ENCODE data around the gene ATP5F1D.

Gene ATP5F1D

GRCh38 chr19:1283917-1284292 is 42.4 kb downstream of the ATP5F1D start:
- no peak for DNase-seq

GRCh38 chr19:1284293-1284978 is 42.9 kb downstream of the ATP5F1D start:
- DNase-seq, result no peak

- no peak for DNase-seq
Observed at GRCh38 chr19:1284979-1285736, 43.6 kb downstream of the ATP5F1D start.

DNA sequence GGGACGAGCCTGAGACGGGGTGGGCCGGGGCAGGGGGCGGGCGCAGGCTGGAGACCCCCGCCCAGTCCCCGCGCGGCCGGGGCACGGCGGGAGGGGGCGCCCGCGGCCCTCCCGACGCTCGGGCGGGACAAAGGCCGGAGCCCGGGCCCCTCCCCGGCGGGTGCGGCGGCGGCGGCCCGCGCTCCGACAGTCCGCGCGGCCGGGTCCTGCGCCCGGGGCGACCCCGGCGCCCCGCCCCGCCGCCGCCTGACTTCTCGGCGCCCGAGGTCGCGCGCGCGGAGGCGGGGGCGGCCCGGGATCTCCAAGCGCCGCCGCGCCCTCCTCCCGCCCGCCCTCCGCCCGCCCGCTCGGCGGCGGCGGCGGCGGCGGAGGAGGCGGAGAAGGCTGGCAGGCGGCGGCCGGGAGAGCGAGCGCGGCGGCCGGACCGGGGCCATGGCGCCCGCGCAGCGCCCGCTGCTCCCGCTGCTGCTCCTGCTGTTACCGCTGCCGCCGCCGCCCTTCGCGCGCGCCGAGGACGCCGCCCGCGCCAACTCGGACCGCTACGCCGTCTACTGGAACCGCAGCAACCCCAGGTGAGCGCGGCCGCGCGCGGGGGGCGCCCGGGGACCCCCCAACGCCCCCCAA is 44.3 kb downstream of the ATP5F1D start, which contains the start of gene EFNA2:
EFNA2 (plus strand) TSS at position 137 of the 624 bp plus-strand sequence; CDS start at position 433, 296 bp downstream.
- no peak for DNase-seq

DNA sequence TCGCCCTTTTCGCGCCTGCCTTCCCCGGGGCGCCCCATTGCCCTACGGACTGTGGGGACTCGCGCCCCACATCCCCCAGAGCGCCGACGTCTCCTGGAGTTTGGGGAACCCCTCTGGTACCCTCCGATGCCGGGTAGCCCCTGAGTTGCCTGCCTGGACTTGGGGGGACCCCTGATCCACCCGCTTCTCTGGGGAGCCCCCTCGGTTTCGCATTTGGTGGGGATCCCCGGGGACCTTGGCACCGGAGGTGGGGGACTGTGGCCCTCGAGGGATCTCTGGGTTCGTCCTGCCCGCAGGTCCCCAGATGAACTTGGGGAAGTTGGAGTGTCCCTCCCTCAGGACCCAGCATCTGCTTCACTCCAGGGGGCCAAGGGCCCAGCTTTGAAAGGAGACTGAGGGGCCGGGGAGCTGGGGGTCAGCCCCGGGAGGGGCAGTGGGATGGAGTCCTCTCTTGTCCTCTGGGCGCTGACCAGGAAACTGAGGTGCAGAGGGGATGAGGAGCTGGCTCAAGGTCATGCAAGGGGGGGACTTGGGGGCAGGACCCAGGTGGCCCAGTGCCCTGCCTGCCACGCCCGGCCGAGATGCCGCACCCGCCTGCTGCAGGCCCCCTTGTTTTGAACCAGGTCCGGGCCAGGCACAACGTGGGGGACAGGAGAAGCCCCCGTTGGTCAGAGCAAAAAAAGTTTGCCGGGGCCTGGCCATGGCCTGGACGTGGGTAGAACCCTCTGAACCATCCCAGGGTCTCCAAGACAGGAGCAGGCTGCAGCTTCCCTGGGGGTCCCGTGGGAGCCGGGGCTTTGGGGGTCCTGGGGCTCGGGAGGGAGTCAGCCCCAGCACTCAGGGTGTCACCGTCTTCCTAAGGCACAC is 45.2 kb downstream of the ATP5F1D start:
- no peak for DNase-seq

- no peak for DNase-seq
Observed at GRCh38 chr19:1287354-1288225, 46.0 kb downstream of the ATP5F1D start.

DNA sequence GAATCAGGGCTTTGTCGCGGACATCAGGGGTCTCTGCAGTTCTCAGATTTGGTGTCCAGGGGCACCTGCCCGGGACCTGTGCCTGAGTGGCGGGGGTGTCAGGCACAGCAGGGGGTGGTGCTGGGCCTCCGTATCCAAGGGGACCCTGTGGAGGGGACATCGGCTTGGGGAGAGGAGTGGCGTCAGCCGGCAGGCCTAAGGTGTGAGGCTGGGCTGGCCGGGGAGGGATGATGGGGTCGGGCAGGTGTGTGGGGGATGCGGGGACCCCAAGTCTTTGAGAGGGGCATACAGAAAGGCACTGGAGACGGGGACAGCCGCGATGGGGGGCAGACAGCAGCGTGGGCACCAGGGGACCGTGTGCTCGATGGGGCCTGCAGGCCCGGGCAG is 46.7 kb downstream of the ATP5F1D start:
- DNase-seq, result no peak

- DNase-seq, result no peak
Observed at GRCh38 chr19:1288833-1289685, 47.5 kb downstream of the ATP5F1D start.

- no peak for DNase-seq
Observed at GRCh38 chr19:1289686-1290025, 48.1 kb downstream of the ATP5F1D start.

- DNase-seq, result no peak
Observed at GRCh38 chr19:1290196-1290702, 48.7 kb downstream of the ATP5F1D start.

DNA sequence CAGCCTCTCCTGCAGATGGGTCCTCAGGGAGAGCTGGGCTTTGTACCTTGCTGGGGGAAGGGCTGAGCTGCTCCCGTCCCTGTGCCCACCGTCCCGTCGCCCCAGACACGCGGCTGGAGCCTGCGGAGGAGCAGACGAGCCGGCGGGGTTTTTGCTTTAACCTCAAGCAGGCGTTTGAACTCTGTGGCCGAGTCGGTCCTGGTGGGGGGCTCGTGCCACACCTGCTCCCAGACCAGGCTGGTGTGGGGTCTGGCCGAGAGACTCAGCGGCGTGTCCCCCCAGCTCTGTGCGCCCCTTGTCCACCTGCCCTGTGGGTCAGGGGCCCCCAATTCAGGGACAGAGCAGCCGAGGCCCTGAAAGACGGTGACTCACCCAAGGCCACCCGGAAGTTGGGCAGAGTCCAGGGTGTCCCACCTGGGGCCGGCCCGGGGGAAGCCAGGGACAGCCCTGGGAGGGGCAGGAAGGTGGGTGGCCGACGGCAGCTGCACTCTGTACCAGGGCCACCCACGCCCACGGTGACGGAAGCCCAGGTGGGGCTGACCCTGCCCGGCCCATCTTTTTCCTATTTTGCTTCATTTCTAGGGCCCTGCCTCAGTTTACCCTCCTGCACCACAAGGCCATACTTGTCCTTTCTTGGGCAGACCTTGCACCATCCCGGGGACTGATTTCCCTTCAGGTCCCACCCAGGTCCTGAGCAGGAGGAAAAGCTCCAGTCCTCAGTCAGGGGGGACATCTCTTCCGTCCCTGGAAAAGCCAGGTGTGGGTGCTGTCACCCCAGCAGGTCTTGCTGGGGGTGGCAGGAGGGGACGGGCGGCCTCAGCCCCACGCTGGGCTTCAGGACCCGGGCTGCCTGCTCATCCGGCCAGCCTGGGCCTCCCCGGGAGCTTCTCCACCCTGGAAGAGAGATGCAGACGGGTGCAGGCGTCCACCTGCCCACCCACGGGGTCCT is 49.4 kb downstream of the ATP5F1D start:
- no peak for DNase-seq

DNA sequence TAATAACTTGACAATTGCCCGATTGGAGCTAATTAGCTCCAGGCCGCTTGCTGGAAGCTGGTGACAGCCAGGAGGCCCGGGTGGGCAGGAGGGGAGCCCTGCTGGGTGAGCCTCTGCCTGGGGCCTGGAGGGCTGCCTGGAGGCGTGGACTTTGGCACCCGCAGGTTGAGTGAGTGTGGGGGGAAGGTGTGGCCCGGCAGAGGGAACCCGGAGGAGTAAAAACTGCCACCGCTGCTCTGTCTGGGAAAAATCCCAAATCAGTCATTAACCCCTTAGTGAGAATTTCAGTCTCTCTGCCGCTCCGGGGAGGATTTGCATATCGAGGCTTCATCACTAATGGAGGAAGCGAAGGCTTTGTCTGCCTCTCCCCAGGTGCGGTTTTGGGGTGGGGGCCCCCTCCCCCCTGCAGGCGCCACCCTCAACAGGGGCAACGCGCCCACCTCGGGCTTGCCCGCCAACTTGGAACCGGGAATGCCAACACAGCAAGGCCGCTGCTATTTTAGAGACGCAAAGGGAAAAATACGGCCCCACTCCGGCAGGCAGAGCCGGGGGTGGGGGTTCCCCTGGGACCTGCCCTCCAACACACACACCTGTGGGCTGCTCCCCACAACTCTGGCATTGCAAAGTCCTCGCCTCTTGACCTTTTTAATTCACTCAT is 50.3 kb downstream of the ATP5F1D start:
- DNase-seq, result no peak

GRCh38 chr19:1292419-1293151 is 51.0 kb downstream of the ATP5F1D start:
- no peak for DNase-seq

DNA sequence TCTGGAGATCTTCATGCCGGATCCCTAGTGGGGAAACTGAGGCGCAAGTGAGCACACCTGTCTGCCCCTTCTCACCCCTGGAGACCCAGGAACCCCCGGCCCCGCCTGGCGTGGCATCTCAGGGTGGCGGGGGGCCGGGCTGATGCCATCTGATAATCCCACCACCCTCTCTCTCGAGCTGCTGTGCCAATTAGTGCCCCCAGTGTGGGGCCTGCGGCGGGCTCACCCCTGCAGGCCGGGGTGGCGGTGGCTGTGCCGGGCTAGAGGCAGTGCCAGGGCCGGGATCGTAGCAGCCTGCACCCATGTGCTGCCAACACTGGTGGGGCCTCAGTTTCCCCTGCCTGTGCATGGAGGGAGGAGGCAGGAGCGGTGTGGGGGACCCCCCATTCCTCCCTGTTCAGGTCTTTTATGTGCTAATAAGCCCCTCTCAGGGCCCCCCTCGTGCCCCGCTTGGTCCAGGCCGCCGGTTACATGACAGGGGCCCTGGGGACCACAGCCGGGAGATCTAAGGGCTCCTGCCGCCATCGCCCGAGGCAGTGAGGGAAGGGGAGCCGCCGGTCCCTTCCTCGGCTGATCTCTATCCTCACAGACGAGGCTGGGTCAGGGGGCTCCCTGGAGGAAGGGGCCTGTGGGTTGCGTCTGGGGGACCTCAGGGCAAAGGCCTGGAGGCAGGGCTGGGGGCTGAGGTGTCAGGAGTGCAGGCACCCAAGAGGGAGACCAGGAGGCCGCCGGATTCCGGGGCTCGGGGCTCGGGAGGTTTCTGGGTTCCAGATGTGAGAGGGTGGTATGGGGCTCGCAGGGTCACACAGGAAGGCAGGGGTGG is 52.4 kb downstream of the ATP5F1D start:
- DNase-seq, result no peak
